RKO (cell line): ENCODE results near the gene REEP2.

Experiments used
- DNase-seq: peaks from one replicate; pipeline ENCODE4 v3.0.0-alpha.2; 2016; ENCODE audit warnings: low spot score

The REEP2 gene

DNA sequence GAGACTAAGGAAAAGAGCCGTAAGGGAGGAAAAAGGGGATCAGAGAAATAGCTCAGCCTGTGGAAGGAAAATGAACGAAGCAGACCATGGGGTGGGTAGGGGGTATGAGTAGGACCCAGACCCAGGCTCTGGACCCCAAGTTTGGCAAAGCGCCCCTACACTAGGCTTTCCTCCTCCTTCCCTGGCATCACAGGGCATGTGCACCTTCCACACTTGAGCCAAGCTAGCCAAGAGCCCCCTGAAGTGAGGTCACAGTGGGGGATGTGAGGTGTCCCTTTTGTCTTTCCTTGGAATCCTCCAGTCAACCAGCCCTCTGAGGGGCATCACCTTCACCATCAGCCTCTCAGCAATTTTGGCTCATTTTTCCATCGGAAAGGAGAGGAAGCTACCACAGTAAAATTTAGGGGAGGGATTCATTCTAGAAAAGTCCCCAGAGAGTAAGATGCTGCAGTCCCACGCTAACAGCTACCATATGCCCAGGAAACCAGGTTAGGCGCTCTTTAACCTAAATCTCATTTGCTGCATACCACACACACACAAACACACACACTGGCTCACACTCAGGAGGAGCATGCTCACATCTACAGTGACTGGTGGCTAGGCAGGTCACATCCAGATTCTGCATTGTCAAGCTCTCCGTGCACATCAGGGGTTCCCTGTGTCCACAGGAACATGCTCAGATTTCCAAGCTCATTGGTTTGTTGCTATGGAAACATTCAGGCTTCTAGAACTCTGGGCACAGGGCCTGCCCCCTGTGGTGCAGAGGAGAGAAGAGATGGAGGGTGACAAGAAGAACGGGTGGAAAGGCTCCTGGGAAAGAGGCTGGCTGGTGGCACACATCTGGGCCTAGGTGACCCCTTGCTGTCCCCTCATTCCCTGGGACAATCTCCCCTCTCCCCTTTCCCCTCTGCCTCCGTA, 9.9 kb downstream of the REEP2 start:
- DNase-seq = no peak

DNA sequence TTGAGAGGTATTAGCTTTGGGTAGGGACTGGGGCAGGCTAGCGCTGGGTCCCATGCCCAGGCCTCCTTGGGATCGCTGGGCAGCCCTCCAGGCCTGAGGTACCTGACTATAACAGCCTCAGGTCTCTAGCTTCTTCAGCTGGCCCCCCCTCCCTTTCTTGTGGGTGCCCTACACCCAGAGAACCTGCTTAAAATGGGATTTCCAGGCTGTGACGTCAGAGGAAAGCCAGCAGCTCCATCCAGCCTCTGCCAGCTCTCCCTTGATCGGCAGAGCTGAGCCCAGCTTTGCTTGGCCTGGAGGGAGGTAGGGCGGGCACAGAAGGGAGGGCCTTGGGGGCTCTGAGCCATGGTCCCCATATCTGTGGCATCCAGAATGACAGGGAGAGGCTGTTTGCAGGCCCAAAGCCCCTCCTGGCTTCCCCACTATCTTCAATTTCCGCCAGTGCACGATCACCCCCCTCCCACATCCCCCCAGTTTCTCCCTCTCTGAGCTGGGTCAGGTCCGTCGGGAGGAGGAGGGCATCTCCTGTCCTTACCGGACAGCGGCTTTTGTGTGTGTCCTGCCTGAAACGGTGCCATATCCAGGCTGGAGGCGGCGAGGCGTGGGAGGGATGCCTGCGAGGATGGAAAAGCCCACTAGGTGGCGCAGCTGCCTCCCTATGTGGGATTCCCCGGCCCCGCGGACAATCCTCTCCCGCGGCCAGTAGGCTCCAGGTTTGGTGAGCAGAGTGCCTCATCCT, 10.8 kb downstream of the REEP2 start:
- peak; percentile 87 for DNase-seq

DNA sequence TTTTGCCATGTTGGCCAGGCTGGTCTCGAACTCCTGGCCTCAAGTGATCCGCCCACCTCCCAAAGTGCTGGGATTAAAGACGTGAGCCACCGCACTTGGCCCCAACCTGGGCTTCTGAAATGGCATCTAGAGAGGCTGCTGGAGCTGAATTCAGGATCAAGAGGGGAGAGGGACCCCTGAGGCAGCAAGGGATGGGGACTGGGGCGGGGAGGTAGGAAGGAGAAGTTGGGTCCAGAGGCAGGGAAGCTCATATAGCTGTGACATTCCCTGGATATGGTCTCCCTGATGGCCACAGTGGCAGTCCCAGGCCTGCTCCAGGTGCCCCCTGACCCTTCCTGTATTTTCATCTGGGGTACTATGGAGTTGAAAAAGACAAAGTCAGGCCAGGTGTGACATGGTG, 12.1 kb downstream of the REEP2 start:
- DNase-seq = no peak

DNA sequence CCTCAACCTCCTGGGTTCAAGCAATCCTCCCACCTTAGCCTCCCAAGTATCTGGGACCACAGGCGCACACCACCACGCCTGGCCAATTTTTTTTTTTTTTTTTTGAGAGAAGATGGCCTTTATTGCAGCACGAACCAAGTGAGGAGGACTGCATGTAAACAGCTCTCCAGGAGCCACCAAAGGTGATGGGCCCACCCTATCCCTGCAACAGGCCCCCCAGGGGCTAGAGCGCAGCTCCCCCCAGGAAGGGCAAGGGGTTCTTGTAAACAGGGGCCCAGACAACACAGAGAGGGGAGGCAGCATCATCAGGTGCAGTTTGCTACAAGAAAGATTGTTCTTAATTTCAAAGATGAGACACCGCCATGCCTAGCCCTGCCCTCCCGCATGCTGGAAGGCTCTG, 13.9 kb downstream of the REEP2 start:
- DNase-seq = no peak

DNA sequence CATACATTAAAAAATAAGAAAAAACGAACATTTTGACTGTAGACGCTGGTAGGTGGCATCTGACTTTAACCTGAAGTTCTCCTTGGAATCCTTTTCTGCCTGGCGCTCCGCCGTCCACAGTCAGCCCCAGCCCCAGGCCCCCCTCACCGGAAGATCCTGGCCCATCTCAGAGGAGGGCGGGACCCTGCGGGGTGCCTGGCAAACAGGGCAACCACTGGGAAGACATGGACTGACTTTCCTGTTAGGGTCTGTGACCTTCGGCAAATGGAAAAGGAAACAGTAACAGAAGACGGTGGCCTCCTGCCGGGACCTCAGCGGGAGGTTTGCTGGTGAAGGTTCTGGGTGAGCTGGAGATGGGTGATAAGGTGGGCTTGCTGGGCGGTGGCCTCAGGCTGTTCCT, 14.7 kb downstream of the REEP2 start:
- DNase-seq = no peak

DNA sequence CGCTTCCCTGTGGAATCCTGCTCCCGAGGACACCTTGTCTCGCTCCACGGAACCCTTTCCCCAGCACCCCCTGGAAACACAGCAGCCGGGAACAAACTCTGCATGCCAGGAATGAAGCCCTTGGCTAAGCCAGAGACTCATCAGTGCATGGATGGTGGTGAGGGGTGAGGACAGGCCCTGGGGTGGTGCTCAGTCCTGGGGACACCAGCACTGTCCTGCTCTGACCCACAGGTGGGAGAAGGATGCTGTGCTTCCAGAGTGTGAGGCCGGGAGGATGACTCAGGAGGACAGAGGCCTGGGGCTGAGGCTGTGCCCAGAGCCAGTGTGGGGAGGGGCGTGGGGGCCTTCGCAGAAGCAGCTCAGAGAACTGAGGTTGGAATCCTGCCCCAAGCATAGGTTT, 15.3 kb downstream of the REEP2 start:
- no peak for DNase-seq

DNA sequence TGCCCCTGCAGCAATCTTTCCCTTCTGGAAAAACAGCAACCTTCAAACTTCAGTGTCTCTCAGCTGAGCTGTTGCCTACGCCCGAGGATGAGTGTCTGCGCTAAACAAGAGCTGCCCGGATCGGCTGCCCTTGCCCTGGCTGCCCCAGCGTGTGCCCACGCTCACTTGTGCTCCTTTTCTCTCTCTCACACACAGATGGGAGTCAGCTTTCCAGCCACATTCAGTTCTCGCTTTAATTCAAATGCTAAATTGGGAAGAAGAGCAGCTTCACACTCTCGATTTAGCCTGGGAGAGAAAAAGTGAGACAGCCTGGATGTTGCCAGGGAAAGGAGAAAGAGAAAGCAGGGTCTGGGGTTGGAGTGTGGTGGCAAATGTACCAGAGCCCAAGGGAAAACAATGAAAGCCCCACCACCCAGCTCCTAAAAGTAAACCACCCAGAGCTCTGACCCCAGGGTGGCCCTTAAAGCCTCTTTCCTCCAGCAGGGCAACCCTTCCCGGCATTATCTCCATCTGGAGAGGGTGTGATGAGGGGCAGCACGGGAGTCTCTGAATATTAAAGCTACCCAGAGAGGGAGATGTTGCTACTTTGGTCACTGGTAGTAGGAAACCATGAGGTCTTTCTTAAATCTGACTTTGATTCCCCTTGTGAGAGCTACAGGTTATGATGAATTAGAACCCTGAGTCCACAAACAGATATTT, 16.5 kb downstream of the REEP2 start:
- DNase-seq = no peak

DNA sequence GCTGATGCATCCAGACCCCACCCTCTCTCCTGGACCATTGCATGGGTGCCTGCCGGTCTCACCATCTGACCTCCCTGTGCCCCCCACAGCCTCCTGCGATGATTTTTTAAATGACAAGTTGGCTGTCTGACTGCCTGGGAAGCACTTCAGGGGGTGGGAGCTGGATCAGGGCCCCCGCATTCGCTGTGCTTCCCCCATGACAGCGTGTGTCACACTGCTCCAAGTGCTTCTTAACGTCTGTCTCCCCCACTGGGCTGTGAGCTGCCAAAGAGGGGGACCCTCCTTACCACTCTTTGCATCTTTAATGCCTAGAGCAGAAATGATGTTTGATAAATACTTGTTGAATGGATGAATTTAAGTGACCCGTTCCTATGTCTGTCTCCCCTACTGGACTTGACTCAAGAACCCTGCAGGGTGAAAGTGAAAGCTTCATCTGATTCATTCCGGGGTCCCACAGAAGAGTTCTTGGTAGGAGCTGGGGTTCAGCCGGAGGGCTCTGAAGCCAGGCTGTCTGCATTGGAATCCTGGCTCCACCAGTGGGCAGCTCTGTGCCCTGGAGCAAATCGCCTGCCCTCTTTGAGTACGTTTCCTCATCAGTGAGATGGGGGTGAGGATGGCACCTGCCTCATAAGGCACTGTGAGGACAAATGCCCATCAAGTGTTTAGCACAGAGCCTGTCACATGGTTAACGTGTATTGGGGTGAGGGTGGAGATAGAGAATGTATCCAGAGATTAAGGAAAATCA, 18.8 kb downstream of the REEP2 start:
- no peak for DNase-seq

DNA sequence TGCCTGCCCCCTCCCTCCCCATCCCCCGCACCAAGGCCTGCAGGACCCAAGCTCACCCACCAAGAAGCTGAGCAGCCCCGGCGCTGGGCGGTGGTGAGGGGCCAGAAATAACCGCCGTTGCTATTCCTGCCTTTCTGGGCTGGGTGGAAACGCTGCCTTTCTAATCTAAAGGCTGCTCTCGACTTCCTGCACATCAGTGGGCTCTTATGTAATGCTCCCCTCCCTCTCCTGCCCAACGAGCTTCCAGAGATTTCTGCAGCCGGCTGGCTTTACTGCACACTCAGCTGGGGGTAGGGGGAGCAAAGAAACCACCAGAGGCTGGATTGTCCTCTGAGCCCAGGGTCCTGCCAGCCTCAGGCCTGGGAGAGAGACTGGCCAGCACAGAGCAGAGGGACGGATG, 19.5 kb downstream of the REEP2 start:
- no peak for DNase-seq

DNA sequence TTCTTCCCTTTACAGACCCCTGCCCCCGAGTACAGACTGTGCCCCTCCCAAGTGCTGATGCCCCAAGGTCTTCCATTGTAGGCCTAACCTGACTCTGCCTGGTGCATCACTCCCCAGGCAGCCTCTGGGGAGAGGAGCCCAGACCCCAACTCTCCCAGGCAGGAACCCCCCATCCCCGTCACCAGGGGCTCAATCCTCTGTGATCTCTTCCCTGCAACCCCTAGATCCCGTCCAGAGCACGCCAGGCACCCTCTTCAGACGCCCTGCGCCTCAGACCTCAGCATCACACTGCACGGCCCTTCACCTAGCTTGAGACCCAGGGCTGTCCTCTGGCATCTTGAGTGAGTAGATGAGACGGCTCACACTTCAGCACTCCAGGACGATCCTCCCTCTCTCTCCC, 20.0 kb downstream of the REEP2 start:
- DNase-seq = no peak

DNA sequence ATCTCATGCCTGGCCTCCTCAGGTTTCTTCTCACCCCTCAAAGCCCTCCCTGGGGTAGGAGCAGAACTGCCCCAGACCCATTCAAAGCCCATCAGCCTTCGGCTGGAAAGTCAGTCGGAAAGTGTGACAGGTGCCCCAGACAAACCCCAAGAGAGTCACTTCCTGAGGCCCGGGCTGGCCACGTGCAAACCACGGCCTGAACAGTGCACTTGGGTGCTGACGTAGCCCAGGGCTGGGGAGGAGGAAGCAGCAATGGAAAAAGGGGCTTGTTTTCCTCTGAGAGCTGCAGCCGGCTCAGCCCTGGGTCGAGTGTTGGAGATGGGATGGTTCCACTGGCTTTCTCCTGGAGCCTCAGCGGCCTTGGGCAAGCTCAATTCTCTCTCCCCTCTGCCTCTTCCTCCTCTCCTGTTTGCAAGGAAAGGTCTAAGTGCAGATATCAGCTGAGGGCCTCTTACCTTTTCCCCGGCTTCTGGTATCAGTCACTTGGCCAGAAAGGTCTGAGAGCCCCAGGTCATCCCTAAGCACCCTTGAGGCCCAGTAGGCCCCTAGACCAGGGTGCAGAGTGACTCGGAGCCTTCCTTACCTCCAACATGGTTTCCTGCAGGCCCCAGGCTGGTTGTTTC, 20.6 kb downstream of the REEP2 start:
- no peak for DNase-seq

DNA sequence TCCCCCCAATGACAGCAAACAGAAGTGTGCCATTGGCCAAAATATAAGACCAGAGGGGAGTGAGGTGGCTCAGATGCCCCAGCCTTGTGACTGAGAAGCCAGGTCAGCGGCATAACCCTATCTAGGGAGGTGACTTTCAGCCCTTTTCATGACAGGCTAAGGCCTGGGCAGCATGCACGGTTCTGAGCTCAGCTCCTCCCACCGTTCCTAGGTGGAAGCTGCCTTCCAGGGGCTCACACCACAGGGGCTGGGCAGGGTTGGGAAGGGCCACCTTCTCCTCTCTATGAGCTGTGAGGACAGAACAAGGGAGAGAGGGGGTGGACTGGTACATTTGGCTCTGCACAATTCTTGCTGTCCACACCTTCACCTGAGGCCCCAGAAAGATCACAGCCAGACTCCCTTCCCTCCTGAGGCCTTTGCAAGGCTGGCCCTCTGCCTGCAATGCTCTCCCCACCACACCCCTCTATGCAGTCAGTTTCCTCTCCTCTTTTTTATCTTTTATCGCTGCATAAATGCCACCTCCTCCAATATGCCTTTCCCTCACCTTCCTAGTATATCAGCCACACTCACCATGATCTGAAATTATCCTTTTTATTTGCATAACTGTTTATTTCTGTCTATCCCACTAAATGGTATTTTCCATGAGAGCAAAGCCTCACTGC, 21.3 kb downstream of the REEP2 start:
- DNase-seq = no peak

DNA sequence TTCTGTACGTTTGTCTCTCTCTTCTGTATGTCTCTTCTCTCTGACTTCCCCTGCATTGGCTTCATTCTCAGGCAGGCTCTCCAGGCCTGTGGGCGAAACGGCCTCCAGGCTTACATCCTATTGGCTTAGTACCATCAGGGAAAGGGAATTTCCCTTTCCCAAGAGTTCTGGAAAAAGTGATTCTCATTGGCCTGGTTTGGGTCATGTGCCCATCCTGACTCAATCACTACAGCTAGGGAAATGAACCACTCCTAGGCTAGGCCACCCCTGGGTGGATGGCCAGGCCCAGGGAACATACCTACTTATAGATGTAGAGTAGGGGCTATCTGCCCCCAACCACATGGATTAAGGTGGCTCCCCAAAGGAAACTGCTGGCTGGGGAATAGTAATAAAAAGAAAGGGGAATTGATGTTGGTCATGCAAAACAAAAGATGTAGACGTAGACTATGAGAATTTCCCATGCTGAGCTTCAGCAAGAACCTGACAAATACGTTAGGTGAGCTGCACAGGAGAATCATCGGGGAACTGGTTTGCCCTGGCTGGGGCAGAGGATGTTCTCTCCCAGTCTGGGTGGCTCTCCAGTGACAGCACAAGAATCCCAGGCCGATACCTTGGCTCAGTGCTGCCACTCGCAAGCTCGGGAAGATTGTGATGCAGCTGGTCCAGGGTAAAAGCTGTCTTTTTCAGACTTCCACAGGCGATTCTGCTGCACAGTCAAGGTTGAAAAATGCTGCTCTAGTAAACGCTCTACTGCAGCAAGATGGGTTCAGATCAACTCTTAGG, 22.7 kb downstream of the REEP2 start:
- peak; percentile 70 for DNase-seq

DNA sequence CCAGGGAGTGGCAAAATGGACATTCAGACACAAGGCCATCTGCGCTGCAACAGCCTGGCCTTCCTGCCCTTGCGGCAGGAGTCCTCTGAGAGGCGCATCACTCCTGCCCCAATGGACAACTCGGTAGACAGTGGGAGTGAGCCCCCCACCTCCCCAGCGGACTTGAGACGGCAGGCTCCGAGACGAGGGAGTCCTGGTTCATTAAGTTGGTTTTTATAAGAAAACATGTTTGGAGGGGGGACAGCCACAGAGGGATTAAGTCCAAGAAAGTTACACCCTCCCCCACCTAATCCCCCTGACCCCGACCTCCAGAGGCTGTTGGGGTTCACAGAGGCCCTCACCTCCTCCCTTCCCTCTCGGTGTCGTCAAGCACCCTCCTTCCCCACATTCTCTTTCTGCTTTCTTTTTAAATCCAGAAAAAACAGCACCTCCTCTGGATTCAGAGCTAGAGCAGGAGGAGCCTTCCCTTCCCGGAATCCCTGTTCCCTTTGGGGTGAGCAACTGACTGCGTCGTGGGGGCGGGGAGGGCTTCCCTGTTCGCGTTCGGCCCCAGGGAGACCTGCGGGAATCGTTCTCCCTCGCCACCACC, 24.7 kb downstream of the REEP2 start:
- DNase-seq = no peak

DNA sequence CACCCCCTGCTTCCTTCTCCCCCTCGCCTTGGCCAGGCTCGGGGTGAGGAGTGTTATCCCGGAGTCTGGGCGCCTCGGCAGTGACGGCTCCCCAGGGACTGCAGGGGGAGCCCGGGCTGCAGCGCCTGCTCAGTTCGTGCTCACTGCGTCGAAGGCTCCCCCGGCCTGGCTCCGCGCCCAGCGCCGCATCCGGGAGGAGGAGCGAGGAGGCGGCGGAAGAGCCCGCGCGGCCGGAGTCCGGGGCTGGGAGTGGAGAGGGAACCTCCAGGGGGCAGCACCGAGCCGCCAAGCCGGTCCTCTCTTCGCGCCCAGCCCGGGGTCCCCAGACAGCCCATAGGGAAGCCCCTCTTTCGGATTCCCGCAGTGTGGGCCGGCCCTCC, 25.1 kb downstream of the REEP2 start:
- DNase-seq = peak; percentile 95

DNA sequence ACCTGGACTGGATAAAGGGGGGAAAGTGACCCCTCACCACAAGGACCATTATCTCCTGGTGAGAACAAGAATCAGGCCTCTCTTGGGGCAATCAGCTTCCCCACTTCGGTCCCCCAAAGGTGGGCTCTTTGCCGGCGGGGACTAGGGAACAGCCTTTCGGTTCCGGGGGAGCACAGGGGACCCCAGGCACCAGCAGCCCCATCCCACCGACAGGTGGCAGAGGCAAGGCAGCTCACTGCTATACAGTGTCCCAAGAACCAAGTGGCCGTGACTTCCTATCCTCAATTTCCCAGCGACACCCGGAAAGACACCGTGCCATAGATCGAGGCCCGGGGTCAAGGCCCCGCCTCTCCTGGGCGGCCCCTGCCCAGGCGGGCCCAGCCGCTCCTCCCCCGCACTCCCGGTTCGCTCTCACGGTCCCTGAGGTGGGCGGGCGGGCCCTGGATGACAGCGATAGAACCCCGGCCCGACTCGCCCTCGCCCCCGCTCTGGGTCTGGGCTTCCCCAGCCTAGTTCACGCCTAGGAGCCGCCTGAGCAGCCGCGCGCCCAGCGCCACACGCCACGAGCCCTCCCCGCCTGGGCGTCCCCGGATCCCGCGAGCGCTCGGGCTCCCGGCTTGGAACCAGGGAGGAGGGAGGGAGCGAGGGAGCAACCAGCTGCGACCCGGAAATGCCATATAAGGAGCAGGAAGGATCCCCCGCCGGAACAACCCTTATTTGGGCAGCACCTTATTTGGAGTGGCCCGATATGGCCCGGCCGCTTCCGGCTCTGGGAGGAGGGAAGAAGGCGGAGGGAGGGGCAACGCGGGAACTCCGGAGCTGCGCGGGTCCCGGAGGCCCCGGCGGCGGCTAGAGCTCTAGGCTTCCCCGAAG, 25.8 kb downstream of the REEP2 start:
- DNase-seq = peak; percentile 98

DNA sequence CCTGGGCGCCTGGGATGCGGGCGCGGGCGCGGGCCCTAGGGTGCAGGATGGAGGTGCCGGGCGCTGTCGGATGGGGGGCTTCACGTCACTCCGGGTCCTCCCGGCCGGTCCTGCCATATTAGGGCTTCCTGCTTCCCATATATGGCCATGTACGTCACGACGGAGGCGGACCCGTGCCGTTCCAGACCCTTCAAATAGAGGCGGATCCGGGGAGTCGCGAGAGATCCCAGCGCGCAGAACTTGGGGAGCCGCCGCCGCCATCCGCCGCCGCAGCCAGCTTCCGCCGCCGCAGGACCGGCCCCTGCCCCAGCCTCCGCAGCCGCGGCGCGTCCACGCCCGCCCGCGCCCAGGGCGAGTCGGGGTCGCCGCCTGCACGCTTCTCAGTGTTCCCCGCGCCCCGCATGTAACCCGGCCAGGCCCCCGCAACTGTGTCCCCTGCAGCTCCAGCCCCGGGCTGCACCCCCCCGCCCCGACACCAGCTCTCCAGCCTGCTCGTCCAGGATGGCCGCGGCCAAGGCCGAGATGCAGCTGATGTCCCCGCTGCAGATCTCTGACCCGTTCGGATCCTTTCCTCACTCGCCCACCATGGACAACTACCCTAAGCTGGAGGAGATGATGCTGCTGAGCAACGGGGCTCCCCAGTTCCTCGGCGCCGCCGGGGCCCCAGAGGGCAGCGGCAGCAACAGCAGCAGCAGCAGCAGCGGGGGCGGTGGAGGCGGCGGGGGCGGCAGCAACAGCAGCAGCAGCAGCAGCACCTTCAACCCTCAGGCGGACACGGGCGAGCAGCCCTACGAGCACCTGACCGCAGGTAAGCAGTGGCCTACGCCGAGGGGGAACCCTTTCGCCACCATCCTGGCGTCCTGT, 26.6 kb downstream of the REEP2 start, which contains the start of gene EGR1:
EGR1 (plus strand) TSS at position 219 of the 864 bp plus-strand sequence; CDS start at position 502, 283 bp downstream.
- peak; percentile 93 for DNase-seq
